Spleen (tissue), 11 donors: Measurements from ENCODE around the gene SLC39A11. TPM values are rescaled to one million over a fixed set of nuclear protein-coding genes. Genes with fewer than 3 reads are reported as not detected.

Experiments used
- DNase-seq: peaks from one replicate; pipeline ENCODE4 v3.0.0-alpha.2; 2020
- H3K27ac ChIP-seq, 8 donors: fragments of 200-600 bp; sonication (generic) in 7 of 8; 1 replicate in 4 of 8; 2 replicates in 4 of 8; pipeline versions ENCODE4 v1.5.0 to v1.8.0; 2016 to 2021; ENCODE audit warnings: inconsistent platforms in 4 of 8, mild to moderate bottlenecking in 4 of 8, moderate library complexity in 1 of 8
- H3K27me3 ChIP-seq, 7 donors: fragments of 200-600 bp; sonication (generic) in 6 of 7; replicated peaks in 1 of 7; 1 replicate in 4 of 7; 2 replicates in 3 of 7; pipeline versions ENCODE4 v1.5.0 to v1.8.0; 2016 to 2021; ENCODE audit warnings: inconsistent platforms in 3 of 7, mild to moderate bottlenecking in 1 of 7
- H3K36me3 ChIP-seq, 6 donors: fragments of 200-600 bp; sonication (generic) in 5 of 6; 1 replicate in 4 of 6; 2 replicates in 2 of 6; pipeline versions ENCODE4 v1.5.0 to v1.8.0; 2016 to 2021; ENCODE audit warnings: inconsistent platforms in 2 of 6
- H3K4me1 ChIP-seq, 6 donors: fragments of 200-600 bp; sonication (generic) in 5 of 6; 1 replicate in 3 of 6; 2 replicates in 3 of 6; pipeline versions ENCODE4 v1.5.0 to v1.8.0; 2016 to 2021; ENCODE audit warnings: inconsistent platforms in 3 of 6
- H3K4me3 ChIP-seq, 8 donors: fragments of 200-600 bp; sonication (generic) in 7 of 8; 1 replicate in 4 of 8; 2 replicates in 4 of 8; pipeline versions ENCODE4 v1.5.0 to v1.8.0; 2016 to 2021; ENCODE audit warnings: inconsistent platforms in 4 of 8, mild to moderate bottlenecking in 4 of 8, moderate library complexity in 2 of 8
- H3K9me3 ChIP-seq, 8 donors: fragments of 200-600 bp; sonication (generic) in 7 of 8; 1 replicate in 4 of 8; 2 replicates in 4 of 8; pipeline versions ENCODE4 v1.5.0 to v1.8.0; 2016 to 2021; ENCODE audit warnings: inconsistent platforms in 4 of 8
- CTCF ChIP-seq, 11 experiments: fragments of 200-600 bp in 7 of 11; fragments of 450-650 bp in 4 of 11; sonication (generic) in 4 of 11; IDR thresholded peaks in 8 of 11; conservative IDR thresholded peaks in 3 of 11; 1 replicate in 7 of 11; 2 replicates in 4 of 11; pipeline versions ENCODE4 v1.4.0 to v1.8.0; 2016 to 2021; ENCODE audit warnings: antibody characterized with exemption in 11 of 11, inconsistent platforms in 4 of 11, mild to moderate bottlenecking in 1 of 11
- POLR2A ChIP-seq, 3 donors: fragments of 450-650 bp; IDR thresholded peaks; one replicate each; pipeline ENCODE4 v1.5.1; 2017; ENCODE audit warnings: antibody characterized with exemption in 3 of 3, mild to moderate bottlenecking in 1 of 3
- POLR2AphosphoS5 ChIP-seq, 3 donors: sonication (generic); formaldehyde crosslinking; IDR thresholded peaks; one replicate each; pipeline ENCODE4 v1.5.1; 2017; ENCODE audit warnings: antibody characterized with exemption in 3 of 3
- WGBS, 5 donors: extraction: QIAGEN DNeasy Blood & Tissue Kit in 3 of 5; methylation state at CpG; one replicate each; pipeline versions ENCODE4 v1.1.5 to v1.1.7; 2013 to 2018; 5-methylcytosine and 5-hydroxymethylcytosine counted together
- intact Hi-C: fragments of 100-400 bp; cut with DNase I; formaldehyde crosslinking; loops from one replicate; pipeline ENCODE4 v1.15.0; 2023; ENCODE audit warnings: low total_unique reads
- polyA plus RNA-seq, 3 donors: library from polyadenylated mRNA; stranded (reverse); fragments of 200-250 nt; gene quantifications; one replicate each; pipeline ENCODE4 v1.2.1, GENCODE V29; 2013
- total RNA-seq, 7 donors: library from RNA; depleted of rRNA in 3 of 7; stranded (reverse); fragments of >200 nt in 3 of 7; fragmentation: NEBNext Ultra II Directional in 4 of 7; extraction: Animal tissue kit (Norgen Biotek cat#: 25700) in 4 of 7; gene quantifications; one replicate each; pipeline versions ENCODE4 v1.1.0 to v1.2.1, GENCODE V29; 2016 to 2021
- donor health status: healthy with polysubstance abuse.
- donor health status: DM: no; HTN: no; CAD: no; lungs with moderate emphysema.
- donor health status: DM: no; HTN: no; CAD: no.
- donor health status: Bipolar disorder and iron deficiency.
- donor health status: healthy.
- donor health status: DM: no; HTN: no; CAD: no.
- donor health status: DM: yes; HTN: yes; CAD: no.

SLC39A11 gene
- total and polyA plus RNA-seq, 10 donors, result 4.1 to 45.2 (median 27.8) TPM

DNA sequence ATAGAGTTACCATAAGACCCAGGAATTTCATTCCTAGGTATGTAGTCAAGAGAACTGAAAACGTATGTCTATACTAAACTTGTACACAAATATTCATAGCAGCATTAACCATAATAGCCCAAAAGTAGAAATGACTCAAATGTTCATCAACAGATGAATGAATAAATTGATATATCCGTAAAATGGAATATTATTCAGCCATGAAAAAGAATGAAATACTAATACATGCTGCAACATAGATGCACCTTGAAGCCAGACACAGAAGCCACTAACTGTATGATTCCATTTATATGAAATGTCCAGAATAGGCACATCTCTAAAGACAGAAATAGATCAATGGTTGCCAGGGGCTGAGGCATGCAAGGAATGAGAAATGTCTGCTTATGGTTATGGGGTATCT is 484.1 kb downstream of the SLC39A11 start:
- TF ChIP-seq CTCF (IDR thresholded peaks at IDR 0.05 in 8 of 11, conservative IDR thresholded peaks at IDR 0.05 in 3 of 11) (no peak), POLR2AphosphoS5 (IDR thresholded peaks at IDR 0.05) (no peak), POLR2A (IDR thresholded peaks at IDR 0.05) (no peak)
- H3K27me3 ChIP-seq, result peaks cover 0 to 48% (median 0%) of the 10 kb centered on the region in 7 donors
- 83 to 87% (median 85%) methylated on average over 2 of the region's 2 CpGs for WGBS, 5 donors
- intact Hi-C loops, result no loop called here
- no peak overlapping the region for H3K4me3 ChIP-seq
- no peak overlapping the region for H3K27ac ChIP-seq
- H3K4me1 ChIP-seq, result no peaks in the 10 kb centered on the region
- DNase-seq, result no peak
- no peaks in the 10 kb centered on the region for H3K36me3 ChIP-seq
- peaks cover 0 to 24% (median 16%) of the 10 kb centered on the region in 8 donors for H3K9me3 ChIP-seq

- peaks cover 0 to 44% (median 0%) of the 10 kb centered on the region in 7 donors for H3K27me3 ChIP-seq
- no peak overlapping the region for H3K27ac ChIP-seq
- TF ChIP-seq POLR2AphosphoS5 (IDR thresholded peaks at IDR 0.05), result no peak
- TF ChIP-seq CTCF (IDR thresholded peaks at IDR 0.05 in 8 of 11, conservative IDR thresholded peaks at IDR 0.05 in 3 of 11), result no peak
- no peak for TF ChIP-seq POLR2A (IDR thresholded peaks at IDR 0.05)
- no peak overlapping the region for H3K4me3 ChIP-seq
- DNase-seq, result no peak
- H3K4me1 ChIP-seq, result no peaks in the 10 kb centered on the region
- intact Hi-C loops, result no loop called here
- no peaks in the 10 kb centered on the region for H3K36me3 ChIP-seq
- peaks cover 0 to 24% (median 16%) of the 10 kb centered on the region in 8 donors for H3K9me3 ChIP-seq
Observed at GRCh38 chr17:72606656-72607055, 485.8 kb downstream of the SLC39A11 start.

DNA sequence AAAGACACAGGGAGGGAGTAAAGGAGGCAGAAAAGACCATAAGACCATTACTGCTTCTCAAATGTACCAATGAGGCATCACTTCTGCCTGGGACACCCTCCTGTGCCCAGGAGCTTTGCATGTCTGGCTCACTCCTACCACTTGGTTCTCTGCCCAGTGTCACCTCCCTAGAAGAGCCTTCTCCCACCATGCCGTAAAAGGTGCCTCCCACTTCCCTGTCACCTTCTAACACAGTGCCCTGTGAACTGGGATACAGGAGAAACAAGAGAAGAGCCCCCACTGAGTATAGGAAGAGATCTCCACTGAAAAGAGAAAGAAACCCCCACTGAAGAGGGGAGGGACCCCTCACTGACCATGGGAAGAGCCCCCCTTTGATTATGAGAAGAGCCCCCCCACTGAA is 486.9 kb downstream of the SLC39A11 start:
- H3K27me3 ChIP-seq, result peaks cover 0 to 49% (median 0%) of the 10 kb centered on the region in 7 donors
- no peak overlapping the region for H3K4me3 ChIP-seq
- 79 to 94% (median 88%) methylated on average over 1 of the region's 1 CpG for WGBS, 5 donors
- H3K9me3 ChIP-seq, result peaks cover 0 to 24% (median 16%) of the 10 kb centered on the region in 8 donors
- TF ChIP-seq CTCF (IDR thresholded peaks at IDR 0.05 in 8 of 11, conservative IDR thresholded peaks at IDR 0.05 in 3 of 11) (no peak), POLR2AphosphoS5 (IDR thresholded peaks at IDR 0.05) (no peak), POLR2A (IDR thresholded peaks at IDR 0.05) (no peak)
- H3K27ac ChIP-seq, result no peak overlapping the region
- DNase-seq, result no peak
- no peaks in the 10 kb centered on the region for H3K36me3 ChIP-seq
- H3K4me1 ChIP-seq, result no peaks in the 10 kb centered on the region
- intact Hi-C loops, result no loop called here

- no peak for DNase-seq
- Histone ChIP-seq H3K4me1 (no peaks in the 10 kb centered on the region), H3K27me3 (peaks cover 0 to 59% (median 5%) of the 10 kb centered on the region in 7 donors), H3K36me3 (no peaks in the 10 kb centered on the region), H3K4me3 (no peak overlapping the region), H3K9me3 (peaks cover 0 to 24% (median 16%) of the 10 kb centered on the region in 8 donors), H3K27ac (no peak overlapping the region)
- intact Hi-C loops, result no loop called here
- WGBS, 5 donors, result 62 to 75% (median 73%) methylated on average over 5 to 11 of the region's 11 CpGs
- no peak for TF ChIP-seq POLR2A (IDR thresholded peaks at IDR 0.05)
- no peak for TF ChIP-seq CTCF (IDR thresholded peaks at IDR 0.05 in 8 of 11, conservative IDR thresholded peaks at IDR 0.05 in 3 of 11)
- no peak for TF ChIP-seq POLR2AphosphoS5 (IDR thresholded peaks at IDR 0.05)
Observed at GRCh38 chr17:72604518-72604917, 488.0 kb downstream of the SLC39A11 start.
